GM12892 (cell line): ENCODE results near the gene GLRA1.
A peak's percentile ranks its signal among the peaks of the same experiment; 100 is the strongest.

ENCODE experiments used
- DNase-seq: peaks from one replicate; pipeline ENCODE4 v3.0.0; 2011; ENCODE audit not compliant: insufficient read length
- FAIRE-seq: peaks from 2 replicates; lab custom pipeline; 2011; peaks lifted over from hg19 to GRCh38; lab: Jason Lieb, UNC
- POLR2A ChIP-seq: IDR thresholded peaks from 2 replicates; pipeline ENCODE4 v1.6.1; 2011; ENCODE audit warnings: low read depth, low read length, control low read depth
- POLR2AphosphoS5 ChIP-seq: IDR thresholded peaks from 2 replicates; pipeline ENCODE4 v1.6.1; 2011; ENCODE audit warnings: low read depth, low read length, control low read depth
- TAF1 ChIP-seq: IDR thresholded peaks from 2 replicates; pipeline ENCODE4 v1.6.1; 2011; ENCODE audit warnings: low read depth, mild to moderate bottlenecking, control low read depth, low read length, borderline replicate concordance

Gene GLRA1

GRCh38 chr5:151825445-151825844 is 99.2 kb downstream of the GLRA1 start:
- no peak for TF ChIP-seq TAF1
- no peak for TF ChIP-seq POLR2AphosphoS5
- TF ChIP-seq POLR2A, result no peak
- FAIRE-seq (peak; percentile 88), DNase-seq (peak; percentile 13)

- no peak for FAIRE-seq
- DNase-seq, result no peak
- no peak for TF ChIP-seq POLR2A
Observed at GRCh38 chr5:151822141-151822540, 102.5 kb downstream of the GLRA1 start.

GRCh38 chr5:151820903-151821302 is 103.7 kb downstream of the GLRA1 start:
- FAIRE-seq (no peak), DNase-seq (no peak)
- no peak for TF ChIP-seq POLR2AphosphoS5

GRCh38 chr5:151820271-151820670 is 104.4 kb downstream of the GLRA1 start:
- TF ChIP-seq POLR2AphosphoS5, result no peak
- TF ChIP-seq TAF1, result no peak
- TF ChIP-seq POLR2A, result no peak
- FAIRE-seq, result no peak
- DNase-seq, result no peak

GRCh38 chr5:151819830-151820229 is 104.8 kb downstream of the GLRA1 start:
- DNase-seq (no peak), FAIRE-seq (no peak)
- TF ChIP-seq POLR2AphosphoS5 (no peak), POLR2A (no peak), TAF1 (no peak)

GRCh38 chr5:151815051-151815450 is 109.6 kb downstream of the GLRA1 start:
- DNase-seq (no peak), FAIRE-seq (no peak)
- TF ChIP-seq POLR2A, result no peak
- TF ChIP-seq TAF1, result no peak
- no peak for TF ChIP-seq POLR2AphosphoS5

GRCh38 chr5:151812757-151813309 is 111.8 kb downstream of the GLRA1 start:
- FAIRE-seq (no peak), DNase-seq (no peak)
- 0 out of 2 replicates have a peak, but pooled peaks have one; percentile 33 for TF ChIP-seq POLR2AphosphoS5
- TF ChIP-seq TAF1, result no peak

- TF ChIP-seq POLR2A (peak; percentile 21; the same call in 1 of the 2 replicates), TAF1 (no peak), POLR2AphosphoS5 (peak; percentile 52)
- FAIRE-seq (no peak), DNase-seq (no peak)
Observed at GRCh38 chr5:151811593-151812321, 112.9 kb downstream of the GLRA1 start.

- no peak for FAIRE-seq
- DNase-seq, result no peak
- TF ChIP-seq POLR2AphosphoS5, result 0 out of 2 replicates have a peak, but pooled peaks have one; percentile 28
- TF ChIP-seq POLR2A, result no peak
Observed at GRCh38 chr5:151810897-151811296, 113.8 kb downstream of the GLRA1 start.

- no peak for TF ChIP-seq POLR2AphosphoS5
- no peak for TF ChIP-seq TAF1
- TF ChIP-seq POLR2A, result no peak
- no peak for DNase-seq
- no peak for FAIRE-seq
Observed at GRCh38 chr5:151810449-151810848, 114.2 kb downstream of the GLRA1 start.

- no peak for DNase-seq
- TF ChIP-seq POLR2A (no peak), POLR2AphosphoS5 (no peak), TAF1 (no peak)
- no peak for FAIRE-seq
Observed at GRCh38 chr5:151808451-151809169, 116.0 kb downstream of the GLRA1 start.

GRCh38 chr5:151805414-151806223 is 119.0 kb downstream of the GLRA1 start:
- peak; percentile 33 for FAIRE-seq
- TF ChIP-seq POLR2A (no peak), POLR2AphosphoS5 (0 out of 2 replicates have a peak, but pooled peaks have one; percentile 4)
- DNase-seq, result no peak

GRCh38 chr5:151800532-151800931 is 124.1 kb downstream of the GLRA1 start:
- TF ChIP-seq POLR2A, result no peak
- no peak for TF ChIP-seq POLR2AphosphoS5
- no peak for TF ChIP-seq TAF1
- DNase-seq, result no peak

More at GRCh38 chr5:151800532-151800931, 124.1 kb downstream of the GLRA1 start:
- no peak for FAIRE-seq
